Pancreas (tissue), 10 donors: ENCODE data around the gene THAP12. TPM values are rescaled to one million over a fixed set of nuclear protein-coding genes. Genes with fewer than 3 reads are reported as not detected.

Experiments
- ATAC-seq, 4 donors: fragments of 200-7000 bp; cut with Tn5 transposase; one replicate each; pipeline versions ENCODE4 v1.8.0 to v1.9.1; 2020; ENCODE audit warnings: mild to moderate bottlenecking in 4 of 4, moderate library complexity in 4 of 4
- DNase-seq, 6 donors: peaks; one replicate each; pipeline ENCODE4 v3.0.0-alpha.2; 2020
- FAIRE-seq: peaks from 2 replicates; lab custom pipeline; 2012; peaks lifted over from hg19 to GRCh38; lab: Jason Lieb, UNC
- H3K27ac ChIP-seq, 4 donors: fragments of 200-600 bp; sonication (generic); 1 replicate in 3 of 4; 2 replicates in 1 of 4; pipeline versions ENCODE4 v1.5.0 to v1.8.0; 2020
- H3K27me3 ChIP-seq, 4 donors: fragments of 200-600 bp; one replicate each; pipeline ENCODE4 v1.8.0; 2021
- H3K36me3 ChIP-seq, 3 donors: fragments of 200-600 bp; sonication (generic) in 1 of 3; one replicate each; pipeline versions ENCODE4 v1.5.0 to v1.8.0; 2020 to 2021
- H3K4me1 ChIP-seq, 3 donors: fragments of 200-600 bp; one replicate each; pipeline ENCODE4 v1.8.0; 2021
- H3K4me3 ChIP-seq, 4 donors: fragments of 200-600 bp; sonication (generic) in 2 of 4; one replicate each; pipeline versions ENCODE4 v1.5.0 to v1.8.0; 2020 to 2021
- H3K9me3 ChIP-seq, 4 donors: fragments of 200-600 bp; one replicate each; pipeline ENCODE4 v1.8.0; 2021
- WGBS, 2 donors: extraction: QIAGEN DNeasy Blood & Tissue Kit; methylation state at CpG; one replicate each; pipeline ENCODE4 v1.1.7; 2013; 5-methylcytosine and 5-hydroxymethylcytosine counted together
- intact Hi-C, 3 donors: fragments of 100-400 bp; cut with DNase I; formaldehyde crosslinking; loops; one replicate each; pipeline versions ENCODE4 v1.11.1 to v1.14.2; 2022
- polyA plus RNA-seq, 2 donors: library from polyadenylated mRNA; stranded (reverse); fragments of 200-250 nt; gene quantifications; one replicate each; pipeline ENCODE4 v1.2.3, GENCODE V29; 2013
- total RNA-seq, 6 donors: library from RNA; stranded (reverse); fragmentation: NEBNext Ultra II Directional in 4 of 6; extraction: Animal tissue kit (Norgen Biotek cat#: 25700) in 4 of 6; gene quantifications; one replicate each; pipeline versions ENCODE4 v1.2.1 to v1.2.4, GENCODE V29; 2021 to 2023
- TF ChIP-seq, protein P1 (sequence below), 4 donors: fragments of 200-600 bp; sonication (generic) in 3 of 4; IDR thresholded peaks; one replicate each; pipeline versions ENCODE4 v1.5.0 to v1.8.0; 2021; ENCODE audit warnings: antibody characterized with exemption in 4 of 4
- donor health status: healthy with polysubstance abuse.
- donor health status: DM: no; HTN: no; CAD: no; lungs with moderate emphysema.
- donor health status: DM: no; HTN: no; CAD: no.
- donor health status: control.
- donor health status: control.
- donor health status: Bipolar disorder and iron deficiency.
- donor health status: DM: yes; HTN: yes; CAD: no.
- donor health status: DM: no; HTN: no; CAD: no.
- donor health status: DM: no; HTN: no; CAD: no.
- donor health status: DM: yes; HTN: yes; CAD: no.

Gene THAP12
- total RNA-seq (10 to 100 TPM; 19.4 to 41.7 (median 31.9) TPM), polyA plus RNA-seq (10 to 100 TPM; 20.1 to 22.6 TPM)

DNA sequence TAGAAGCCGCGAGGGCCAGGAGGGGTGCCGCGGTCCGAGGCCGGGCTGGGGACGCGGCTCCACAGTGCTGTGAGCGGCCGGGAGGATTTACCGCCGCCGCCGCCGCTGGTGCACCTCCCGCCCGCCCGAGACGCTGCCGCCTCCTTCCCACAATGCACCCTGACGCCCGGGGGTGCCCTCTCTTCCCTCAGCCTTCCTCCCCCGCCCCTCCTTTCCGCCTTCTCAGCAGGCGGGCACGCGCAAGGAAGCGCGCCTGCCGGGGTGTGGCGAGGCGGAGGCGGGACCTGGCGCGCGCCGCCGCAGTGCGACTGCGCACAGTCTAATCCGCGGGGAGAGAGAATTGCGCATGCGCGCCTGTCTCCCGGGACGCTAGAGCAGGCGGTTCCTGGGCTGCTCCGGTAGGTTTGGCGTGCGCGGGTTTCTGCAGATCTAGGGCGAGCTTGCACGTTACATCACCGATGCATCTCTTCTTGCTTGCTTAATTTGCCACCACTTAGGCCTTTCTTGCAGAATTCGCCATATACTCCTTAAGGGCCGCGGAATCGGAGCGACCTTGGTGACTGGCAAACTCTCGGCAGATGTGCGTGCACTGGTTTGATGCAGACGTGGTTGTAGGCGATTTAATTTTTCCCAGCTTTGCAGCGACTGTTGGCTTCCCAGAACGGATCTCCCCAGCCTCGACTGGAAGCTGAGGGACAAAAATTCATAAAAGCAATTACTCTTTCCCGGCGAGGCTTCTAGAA is at the start of gene THAP12, which contains the start of gene GVQW3:
Gene THAP12 (minus strand): TSS at position 156 of the 743 bp plus-strand sequence. CDS start 296 bp downstream, outside the sequence.
Gene GVQW3 (plus strand): TSS at position 347 of the 743 bp plus-strand sequence. CDS start 506 bp downstream, outside the sequence.
- DNase-seq: peak; percentile 98 to 100 (median 99)
- intact Hi-C loops: no loop called here
- H3K9me3 ChIP-seq: no peaks in the 10 kb centered on the region
- H3K4me3 ChIP-seq: peak within 1 kb of the TSS; percentile 92 to 97 (median 94)
- TF ChIP-seq, protein P1, sequence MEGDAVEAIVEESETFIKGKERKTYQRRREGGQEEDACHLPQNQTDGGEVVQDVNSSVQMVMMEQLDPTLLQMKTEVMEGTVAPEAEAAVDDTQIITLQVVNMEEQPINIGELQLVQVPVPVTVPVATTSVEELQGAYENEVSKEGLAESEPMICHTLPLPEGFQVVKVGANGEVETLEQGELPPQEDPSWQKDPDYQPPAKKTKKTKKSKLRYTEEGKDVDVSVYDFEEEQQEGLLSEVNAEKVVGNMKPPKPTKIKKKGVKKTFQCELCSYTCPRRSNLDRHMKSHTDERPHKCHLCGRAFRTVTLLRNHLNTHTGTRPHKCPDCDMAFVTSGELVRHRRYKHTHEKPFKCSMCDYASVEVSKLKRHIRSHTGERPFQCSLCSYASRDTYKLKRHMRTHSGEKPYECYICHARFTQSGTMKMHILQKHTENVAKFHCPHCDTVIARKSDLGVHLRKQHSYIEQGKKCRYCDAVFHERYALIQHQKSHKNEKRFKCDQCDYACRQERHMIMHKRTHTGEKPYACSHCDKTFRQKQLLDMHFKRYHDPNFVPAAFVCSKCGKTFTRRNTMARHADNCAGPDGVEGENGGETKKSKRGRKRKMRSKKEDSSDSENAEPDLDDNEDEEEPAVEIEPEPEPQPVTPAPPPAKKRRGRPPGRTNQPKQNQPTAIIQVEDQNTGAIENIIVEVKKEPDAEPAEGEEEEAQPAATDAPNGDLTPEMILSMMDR (IDR thresholded peaks at IDR 0.05): peak in 1 of 4 donors; percentile 16
- H3K27me3 ChIP-seq: no peaks in the 10 kb centered on the region
- H3K27ac ChIP-seq: peak within 1 kb of the TSS; percentile 77 to 90 (median 87)
- peak; percentile 86 to 94 (median 90) for ATAC-seq
- 0 to 1% methylated on average over 48 to 69 of the region's 69 CpGs for WGBS, 2 donors
- no peaks in the 10 kb centered on the region for H3K36me3 ChIP-seq
- FAIRE-seq: no peak
- peaks cover under 1 to 59% (median 42%) of the 10 kb centered on the region in 3 donors for H3K4me1 ChIP-seq

GRCh38 chr11:76426660-76427059 is 45.7 kb upstream of the THAP12 start:
- TF ChIP-seq, protein P1 (IDR thresholded peaks at IDR 0.05): no peak
- DNase-seq (no peak), ATAC-seq (no peak), FAIRE-seq (no peak)
- Histone ChIP-seq H3K27ac (no peak overlapping the region), H3K4me3 (no peak overlapping the region), H3K36me3 (no peaks in the 10 kb centered on the region), H3K27me3 (no peaks in the 10 kb centered on the region), H3K9me3 (no peaks in the 10 kb centered on the region), H3K4me1 (no peaks in the 10 kb centered on the region)
- intact Hi-C loops: no loop called here

- TF ChIP-seq, protein P1 (IDR thresholded peaks at IDR 0.05): no peak
- ATAC-seq: no peak
- Histone ChIP-seq H3K27ac (no peak overlapping the region), H3K4me3 (no peak overlapping the region), H3K4me1 (no peaks in the 10 kb centered on the region), H3K9me3 (no peaks in the 10 kb centered on the region), H3K36me3 (no peaks in the 10 kb centered on the region), H3K27me3 (no peaks in the 10 kb centered on the region)
- intact Hi-C loops: no loop called here
- no peak for DNase-seq
- 84 to 96% methylated on average over 2 of the region's 2 CpGs for WGBS, 2 donors
- FAIRE-seq: no peak
These were observed 44.0 kb upstream of the THAP12 start for GRCh38 chr11:76424891-76425290.

- DNase-seq (no peak), FAIRE-seq (no peak), ATAC-seq (no peak)
- no peaks in the 10 kb centered on the region for H3K36me3 ChIP-seq
- H3K27me3 ChIP-seq: no peaks in the 10 kb centered on the region
- H3K9me3 ChIP-seq: no peaks in the 10 kb centered on the region
- intact Hi-C loops: no loop called here
- H3K4me3 ChIP-seq: no peak overlapping the region
- no peaks in the 10 kb centered on the region for H3K4me1 ChIP-seq
- WGBS, 2 donors: 55 to 57% methylated on average over 3 of the region's 3 CpGs
- no peak overlapping the region for H3K27ac ChIP-seq
- TF ChIP-seq, protein P1 (IDR thresholded peaks at IDR 0.05): no peak
These were observed 43.4 kb upstream of the THAP12 start for GRCh38 chr11:76424379-76424778.

GRCh38 chr11:76419896-76420295 is 39.0 kb upstream of the THAP12 start:
- peak; percentile 77 to 95 (median 83) for ATAC-seq
- Histone ChIP-seq H3K4me3 (no peak overlapping the region), H3K36me3 (no peaks in the 10 kb centered on the region), H3K4me1 (no peaks in the 10 kb centered on the region), H3K27me3 (no peaks in the 10 kb centered on the region), H3K9me3 (no peaks in the 10 kb centered on the region), H3K27ac (no peak overlapping the region)
- intact Hi-C loops: no loop called here
- WGBS, 2 donors: 36 to 44% methylated on average over 3 of the region's 3 CpGs
- DNase-seq: peak in 3 of 6 donors; percentile 21 to 53 (median 38)
- FAIRE-seq: no peak
- TF ChIP-seq, protein P1 (IDR thresholded peaks at IDR 0.05): peak; percentile 24 to 47 (median 26)
